SK-N-SH treated with all-trans-retinoic acid at 6 μM for 48 hours (cell line): ENCODE results near the gene SHISAL2B.

Experiments
- ATAC-seq: fragments of 200-7000 bp; cut with Tn5 transposase; 3 replicates; pipeline ENCODE4 v1.9.1; 2020; ENCODE audit warnings: mild to moderate bottlenecking, moderate library complexity
- CREB5 ChIP-seq: fragments of 250-450 bp; sonication (Bioruptor Pico); IDR thresholded peaks from 2 replicates; pipeline ENCODE4 v1.5.1; 2020; ENCODE audit warnings: low read depth, mild to moderate bottlenecking, moderate library complexity
- CSDC2 ChIP-seq: fragments of 250-450 bp; sonication (Bioruptor Pico); IDR thresholded peaks from 2 replicates; pipeline ENCODE4 v1.5.0; 2020; ENCODE audit warnings: mild to moderate bottlenecking, moderate library complexity
- CSRNP3 ChIP-seq: fragments of 250-450 bp; sonication (Bioruptor Pico); IDR thresholded peaks from 2 replicates; pipeline ENCODE4 v1.5.1; 2021; ENCODE audit warnings: mild to moderate bottlenecking, moderate library complexity
- ESRRG ChIP-seq: fragments of 250-450 bp; sonication (Bioruptor Pico); IDR thresholded peaks from 2 replicates; pipeline ENCODE4 v1.6.1; 2021; ENCODE audit warnings: mild to moderate bottlenecking
- GLIS3 ChIP-seq: fragments of 250-450 bp; sonication (Bioruptor Pico); IDR thresholded peaks from 2 replicates; pipeline ENCODE4 v1.5.0; 2020; ENCODE audit warnings: mild to moderate bottlenecking, moderate library complexity
- ISL1 ChIP-seq: fragments of 250-450 bp; sonication (Bioruptor Pico); IDR thresholded peaks from 2 replicates; pipeline ENCODE4 v2.1.2; 2022; ENCODE audit warnings: mild to moderate bottlenecking, moderate library complexity
- OSR1 ChIP-seq: fragments of 250-450 bp; sonication (Bioruptor Pico); IDR thresholded peaks from 2 replicates; pipeline ENCODE4 v1.8.0; 2022; ENCODE audit warnings: moderate library complexity, mild to moderate bottlenecking, inconsistent platforms
- PATZ1 ChIP-seq: fragments of 250-450 bp; sonication (Bioruptor Pico); IDR thresholded peaks from 2 replicates; pipeline ENCODE4 v1.8.0; 2020; ENCODE audit warnings: mild to moderate bottlenecking, moderate library complexity, borderline replicate concordance
- POU6F1 ChIP-seq: fragments of 250-450 bp; sonication (Bioruptor Pico); IDR thresholded peaks from 2 replicates; pipeline ENCODE4 v1.8.0; 2021; ENCODE audit warnings: low read depth, mild to moderate bottlenecking, moderate library complexity, borderline replicate concordance
- PPARA ChIP-seq: fragments of 250-450 bp; sonication (Bioruptor Pico); IDR thresholded peaks from 2 replicates; pipeline ENCODE4 v1.5.0; 2020; ENCODE audit warnings: mild to moderate bottlenecking, borderline replicate concordance
- RARB ChIP-seq: fragments of 250-450 bp; sonication (Bioruptor Pico); IDR thresholded peaks from 2 replicates; pipeline ENCODE4 v1.8.0; 2021; ENCODE audit warnings: mild to moderate bottlenecking, moderate library complexity
- SNAI2 ChIP-seq: fragments of 250-450 bp; sonication (Bioruptor Pico); IDR thresholded peaks from 2 replicates; pipeline ENCODE4 v1.5.0; 2020; ENCODE audit warnings: mild to moderate bottlenecking, moderate library complexity
- TCF4 ChIP-seq: fragments of 250-450 bp; sonication (Bioruptor Pico); IDR thresholded peaks from 2 replicates; pipeline ENCODE4 v1.8.0; 2021; ENCODE audit warnings: mild to moderate bottlenecking, moderate library complexity, borderline replicate concordance
- TOX ChIP-seq: fragments of 250-450 bp; sonication (Bioruptor Pico); IDR thresholded peaks from 2 replicates; pipeline ENCODE4 v1.8.0; 2021; ENCODE audit warnings: mild to moderate bottlenecking, moderate library complexity, borderline replicate concordance
- TSHZ2 ChIP-seq: fragments of 250-450 bp; sonication (Bioruptor Pico); IDR thresholded peaks from 2 replicates; pipeline ENCODE4 v1.5.0; 2020; ENCODE audit warnings: mild to moderate bottlenecking, moderate library complexity
- ZC3H10 ChIP-seq: fragments of 250-450 bp; sonication (Bioruptor Pico); IDR thresholded peaks from 2 replicates; pipeline ENCODE4 v1.5.1; 2021; ENCODE audit warnings: mild to moderate bottlenecking, moderate library complexity
- ZFP3 ChIP-seq: fragments of 250-450 bp; sonication (Bioruptor Pico); IDR thresholded peaks from 2 replicates; pipeline ENCODE4 v1.5.0; 2020; ENCODE audit warnings: mild to moderate bottlenecking, moderate library complexity
- ZNF565 ChIP-seq: fragments of 450-650 bp; formaldehyde crosslinking; conservative IDR thresholded peaks from 2 replicates; pipeline ENCODE4 v1.5.0; 2020; ENCODE audit warnings: low read depth, mild to moderate bottlenecking, moderate library complexity
- ZNF70 ChIP-seq: fragments of 450-650 bp; formaldehyde crosslinking; IDR thresholded peaks from 2 replicates; pipeline ENCODE4 v1.5.0; 2020; ENCODE audit warnings: mild to moderate bottlenecking, moderate library complexity
- ZNF8 ChIP-seq: fragments of 450-650 bp; formaldehyde crosslinking; IDR thresholded peaks from 2 replicates; pipeline ENCODE4 v1.5.0; 2020; ENCODE audit warnings: mild to moderate bottlenecking, moderate library complexity

SHISAL2B gene

GRCh38 chr5:64722588-64722987 is 32.3 kb downstream of the SHISAL2B start:
- ATAC-seq: no peak

GRCh38 chr5:64727150-64727549 is 36.8 kb downstream of the SHISAL2B start:
- ATAC-seq: no peak
- TF ChIP-seq TCF4 (no peak), RARB (CRISPR knock-in tag) (no peak), ZNF70 (no peak), PATZ1 (CRISPR knock-in tag) (no peak), OSR1 (no peak), ZNF8 (CRISPR knock-in tag) (no peak), GLIS3 (no peak), ZNF565 (no peak), CSRNP3 (no peak)

More at GRCh38 chr5:64722588-64722987, 32.3 kb downstream of the SHISAL2B start:
- TF ChIP-seq ISL1 (CRISPR knock-in tag): no peak
- TF ChIP-seq PATZ1 (CRISPR knock-in tag): no peak
- no peak for TF ChIP-seq ESRRG (CRISPR knock-in tag)
- no peak for TF ChIP-seq ZNF8 (CRISPR knock-in tag)
- no peak for TF ChIP-seq TOX
- TF ChIP-seq CSRNP3: no peak
- TF ChIP-seq SNAI2 (CRISPR knock-in tag): no peak
- no peak for TF ChIP-seq ZNF70
- no peak for TF ChIP-seq TSHZ2 (CRISPR knock-in tag)
- no peak for TF ChIP-seq CSDC2 (CRISPR knock-in tag)
- no peak for TF ChIP-seq GLIS3
- TF ChIP-seq ZNF565: no peak
- no peak for TF ChIP-seq CREB5
- no peak for TF ChIP-seq PPARA (CRISPR knock-in tag)
- TF ChIP-seq ZC3H10 (CRISPR knock-in tag): no peak
- no peak for TF ChIP-seq POU6F1 (CRISPR knock-in tag)
- no peak for TF ChIP-seq ZFP3
